ENCODE results near the gene MAP9. TPM values are rescaled to one million over a fixed set of nuclear protein-coding genes. Genes with fewer than 3 reads are reported as not detected.
"Not testable (repeated sequence)": the region's sequence is repeated elsewhere in the genome, so short reads cannot be mapped to it uniquely, and the experiment has no call there.

MAP9 gene
- polyA plus RNA-seq, 3 donors, result 26.4 to 32.2 (median 29.7) TPM

DNA sequence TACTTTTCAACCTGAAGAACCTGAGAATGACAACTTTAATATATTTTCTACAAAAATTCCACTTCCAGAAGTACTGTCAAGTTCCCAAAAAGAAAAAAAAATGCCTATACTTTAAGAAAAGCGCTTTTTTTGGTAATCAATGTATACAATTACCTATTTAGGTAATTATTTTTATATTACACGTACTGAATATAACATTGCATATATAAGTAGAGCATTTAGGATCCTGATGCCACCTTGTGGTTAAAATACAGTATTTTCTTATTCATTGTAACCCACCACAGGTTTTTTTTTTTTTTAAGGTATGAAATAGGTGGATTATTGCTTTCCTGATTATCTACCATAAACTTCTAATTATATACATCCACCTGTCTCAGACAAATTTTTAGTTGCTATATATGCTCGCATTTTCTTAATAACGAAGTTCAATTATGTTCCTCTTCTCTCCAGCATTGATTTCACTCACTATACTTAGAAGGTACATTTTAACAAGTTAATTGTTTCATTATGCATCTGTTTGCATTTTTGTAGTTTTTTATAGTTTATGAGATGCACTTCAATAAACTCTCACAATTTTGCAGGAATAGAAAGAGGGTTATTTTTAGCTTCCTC is 5.2 kb downstream of the MAP9 start:
- peak; percentile 10 for DNase-seq

DNA sequence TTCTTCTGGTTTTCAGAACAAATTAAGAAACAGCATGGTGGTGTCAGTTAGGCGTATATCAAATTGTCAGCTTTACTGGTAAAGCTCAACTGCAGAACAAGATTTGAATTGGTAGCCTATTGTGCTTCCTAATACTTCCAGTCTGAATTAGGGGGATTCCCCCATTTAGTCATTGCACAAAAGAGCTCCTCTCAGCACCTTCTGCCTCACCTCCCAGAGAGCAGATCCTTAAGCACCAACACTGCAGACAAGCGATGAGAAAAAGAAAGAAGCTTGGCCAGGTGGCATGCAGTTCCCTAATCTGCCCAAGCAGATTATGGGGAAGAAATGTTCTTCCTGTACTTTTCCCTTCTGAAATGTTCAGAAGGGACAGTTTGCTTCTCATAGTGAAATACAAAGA is 9.2 kb downstream of the MAP9 start:
- DNase-seq, result no peak

DNA sequence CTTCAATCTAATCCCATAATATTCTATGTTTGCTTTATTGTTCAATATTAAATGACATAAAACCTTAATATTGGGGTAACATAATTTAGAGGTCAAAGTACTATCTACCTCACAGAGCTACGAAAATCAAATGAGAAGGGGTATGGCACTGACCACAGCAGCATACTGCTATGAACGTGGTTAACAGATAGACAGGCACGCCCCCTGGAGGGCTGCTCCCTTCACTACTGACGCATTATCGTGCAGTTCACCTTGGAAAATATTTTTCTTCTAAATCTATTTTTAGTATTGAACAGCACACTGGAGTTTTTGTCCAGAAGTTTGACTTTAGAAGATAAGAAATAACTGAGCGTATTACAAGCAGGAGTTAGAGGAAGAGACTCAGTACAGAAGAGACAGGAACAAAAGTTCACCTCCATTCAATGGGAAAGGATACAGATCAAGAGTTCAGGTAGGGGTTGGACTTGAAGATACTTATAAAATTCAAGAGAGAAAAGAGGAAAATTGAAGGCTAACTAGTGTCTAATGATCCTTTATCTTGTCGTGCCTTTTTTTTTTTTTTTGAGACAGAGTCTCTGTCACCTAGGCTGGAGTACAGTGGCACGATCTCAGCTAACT is 22.7 kb downstream of the MAP9 start:
- DNase-seq, result peak; percentile 19

DNA sequence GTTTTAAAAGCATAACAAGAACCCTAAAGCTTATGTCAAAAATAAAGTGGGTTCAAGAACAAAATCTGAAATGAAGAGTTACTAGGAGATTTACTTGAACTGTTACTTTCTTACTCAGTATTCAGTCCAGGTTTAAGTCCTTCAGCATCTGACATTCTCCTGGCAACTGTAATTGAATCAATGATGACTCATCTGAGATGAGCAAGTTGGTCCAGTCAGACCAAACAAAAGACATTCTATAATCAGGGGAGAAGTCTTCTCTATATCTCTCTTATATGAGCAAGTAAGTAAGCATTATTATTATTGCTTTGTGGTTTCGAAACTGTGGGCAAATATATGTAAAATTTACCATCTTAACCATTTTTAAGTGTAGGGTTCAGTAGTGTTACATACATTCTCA is 34.6 kb downstream of the MAP9 start:
- no peak for DNase-seq

DNA sequence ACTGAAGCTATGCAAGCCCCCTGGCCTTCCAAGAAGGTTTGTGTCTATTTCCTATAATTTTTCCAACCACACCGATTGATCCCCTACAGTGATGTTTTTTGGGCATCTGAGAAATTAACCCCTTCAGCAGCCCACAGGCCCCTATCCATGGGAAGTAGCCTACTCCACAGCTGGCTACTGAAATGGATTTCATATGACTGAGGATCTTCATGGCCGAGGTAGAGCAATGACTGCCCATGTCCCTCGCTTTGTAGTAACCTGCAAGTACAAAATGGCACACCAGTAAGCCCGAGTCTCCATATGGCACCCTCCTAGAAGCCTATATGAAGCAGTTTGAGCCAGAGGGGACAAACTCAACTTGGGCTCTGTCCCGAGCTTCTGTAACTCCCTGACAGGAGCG is 36.8 kb downstream of the MAP9 start:
- DNase-seq, result no peak

DNA sequence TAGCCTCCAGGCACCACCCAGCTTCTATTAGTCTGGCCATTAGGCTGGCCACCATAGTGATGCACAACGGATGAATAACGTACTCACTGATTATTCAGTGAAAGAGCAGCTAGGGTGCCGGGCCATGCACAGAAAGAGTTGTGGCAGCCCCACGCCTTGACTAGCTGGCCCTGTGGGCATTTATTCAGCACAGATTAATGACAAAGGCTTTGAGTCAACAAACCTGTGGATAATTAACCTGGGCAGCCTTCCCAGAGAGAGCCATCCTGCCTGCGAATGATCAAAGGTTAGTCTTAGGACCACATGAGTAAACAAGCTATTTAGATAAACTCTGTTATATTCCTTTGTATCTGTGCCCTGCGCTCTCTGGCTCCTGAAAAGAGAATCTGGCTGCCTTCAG is 37.2 kb downstream of the MAP9 start:
- no peak for DNase-seq

DNA sequence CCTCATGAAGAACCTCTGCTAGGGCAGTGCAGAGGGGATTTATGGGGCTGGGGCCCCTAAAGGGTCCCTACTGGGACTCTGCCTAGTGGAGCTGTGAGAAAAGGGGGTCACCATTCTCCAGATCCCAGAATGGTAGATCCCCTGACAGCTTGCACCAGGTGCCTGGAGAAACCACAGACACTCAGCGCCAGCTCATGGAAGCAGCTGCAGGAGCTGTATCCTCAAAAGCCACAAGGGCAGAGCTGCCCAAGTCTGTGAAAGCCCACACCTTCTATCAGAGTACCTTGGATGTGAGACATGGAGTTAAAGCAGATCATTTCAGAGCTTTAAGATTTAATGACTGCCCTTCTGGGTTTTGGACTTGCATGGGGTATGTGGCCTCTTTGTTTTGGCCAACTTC is 38.6 kb downstream of the MAP9 start:
- no peak for DNase-seq

DNA sequence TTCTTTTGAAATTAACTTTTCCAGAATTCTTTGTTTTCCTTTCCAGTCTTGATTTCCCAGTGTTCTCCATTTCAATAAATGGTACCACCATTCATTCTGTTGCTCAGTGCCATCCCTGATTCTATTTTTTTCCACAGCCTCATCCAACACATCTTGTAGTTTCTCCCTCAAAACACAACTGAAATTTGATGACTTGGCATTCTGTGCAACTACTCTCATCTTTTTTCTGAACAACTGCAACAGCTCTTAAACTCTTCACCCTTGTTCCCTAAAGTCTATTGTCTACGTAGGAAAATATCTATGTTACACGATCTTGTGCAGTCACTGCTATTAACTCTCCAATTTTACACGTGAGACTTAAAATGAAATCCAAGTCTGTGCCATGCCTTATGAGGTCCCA is 40.5 kb downstream of the MAP9 start:
- no peak for DNase-seq

DNA sequence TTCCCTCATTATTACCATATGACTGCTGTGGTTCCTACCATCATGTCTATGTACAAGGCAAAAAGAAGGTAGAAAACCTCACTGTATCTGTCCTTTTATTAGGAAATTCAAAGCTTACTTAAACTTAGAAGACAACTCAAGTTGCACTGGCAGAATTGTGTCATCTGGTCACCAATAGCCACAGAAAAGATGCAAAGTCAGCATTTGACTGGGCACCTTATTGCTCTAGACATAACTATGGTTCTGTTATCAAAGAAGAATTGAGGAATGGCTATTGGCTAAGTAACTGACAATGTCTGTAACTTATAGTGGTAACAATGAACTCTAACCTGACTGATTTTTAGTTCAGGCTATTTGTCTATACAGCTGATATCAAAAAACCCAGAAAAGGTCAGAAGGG is 45.3 kb downstream of the MAP9 start:
- DNase-seq, result no peak

DNA sequence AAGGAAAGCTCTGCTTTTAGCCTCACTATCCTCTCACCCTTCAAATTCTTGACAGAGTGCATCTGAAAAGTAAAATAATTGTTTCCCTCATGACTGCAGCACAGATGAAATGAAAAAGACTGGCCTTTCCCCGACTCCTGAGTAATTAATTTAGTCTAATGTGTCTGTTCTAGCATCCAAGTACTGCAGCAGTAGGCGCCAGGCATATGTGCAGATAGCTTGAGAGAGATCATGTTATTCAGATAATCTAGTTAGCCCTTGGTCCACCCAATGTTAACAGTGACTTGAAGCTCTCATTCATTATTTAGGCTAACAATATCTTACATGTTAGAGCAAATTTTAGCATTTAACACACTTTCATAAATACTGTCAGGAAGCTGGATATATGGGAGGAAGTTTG is 54.0 kb downstream of the MAP9 start:
- no peak for DNase-seq

DNA sequence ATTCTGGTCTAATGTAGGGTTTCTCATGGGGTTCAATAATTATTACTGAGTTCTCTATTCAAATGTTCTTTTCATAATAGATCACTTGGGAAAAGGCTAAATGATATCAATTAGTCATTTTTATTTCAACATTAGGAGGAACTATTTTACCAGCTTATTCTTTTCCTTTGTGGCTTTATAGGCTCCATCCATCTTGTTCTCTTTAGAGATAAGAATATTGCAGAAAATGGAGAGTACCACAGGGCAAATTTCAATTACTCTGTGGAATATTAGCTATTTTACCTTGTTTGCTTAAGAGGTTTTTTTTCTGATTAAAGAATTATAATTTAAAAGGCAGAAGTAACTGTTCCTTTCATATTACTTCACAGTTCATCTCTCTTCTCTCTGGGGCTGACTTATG is 55.8 kb downstream of the MAP9 start:
- no peak for DNase-seq

DNA sequence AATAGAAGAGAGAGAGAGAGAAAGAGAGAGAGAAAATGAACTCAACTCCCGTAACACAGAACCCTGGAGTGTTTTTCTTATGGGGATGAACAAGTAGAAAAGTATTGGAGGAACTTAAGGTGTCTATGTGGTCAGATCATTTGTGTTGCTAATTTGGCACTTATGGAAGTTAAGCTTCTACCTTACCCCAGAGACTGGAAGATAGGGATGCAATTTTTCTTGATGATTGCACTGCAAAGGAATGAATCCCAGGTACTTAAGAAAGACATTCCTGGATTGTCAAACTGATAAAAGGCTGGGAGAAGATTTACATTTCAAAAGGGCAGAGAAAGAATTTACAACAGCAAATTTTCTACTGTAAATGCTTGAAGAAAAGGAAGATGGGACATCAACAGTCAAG is 57.2 kb downstream of the MAP9 start:
- DNase-seq, result no peak

DNA sequence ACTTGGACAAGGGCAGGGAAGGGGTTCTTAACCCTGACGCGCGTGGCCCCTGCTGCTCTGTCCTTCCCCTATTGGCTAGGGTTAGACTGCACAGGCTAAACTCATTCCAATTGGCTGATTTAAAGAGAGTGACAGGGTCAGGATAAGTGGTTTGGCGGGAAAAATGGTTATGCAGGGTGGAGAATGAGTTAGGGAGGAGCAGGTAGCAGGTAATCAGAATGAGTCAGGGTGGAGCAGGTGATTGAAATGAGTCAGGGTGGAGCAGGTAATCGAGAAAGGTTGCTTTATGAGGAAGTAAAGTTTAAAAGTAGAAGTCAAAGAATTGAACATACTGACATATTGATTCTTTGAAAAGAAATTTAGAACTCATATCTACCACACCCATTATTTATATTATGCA is 64.7 kb downstream of the MAP9 start:
- DNase-seq, result not testable (repeated sequence)

DNA sequence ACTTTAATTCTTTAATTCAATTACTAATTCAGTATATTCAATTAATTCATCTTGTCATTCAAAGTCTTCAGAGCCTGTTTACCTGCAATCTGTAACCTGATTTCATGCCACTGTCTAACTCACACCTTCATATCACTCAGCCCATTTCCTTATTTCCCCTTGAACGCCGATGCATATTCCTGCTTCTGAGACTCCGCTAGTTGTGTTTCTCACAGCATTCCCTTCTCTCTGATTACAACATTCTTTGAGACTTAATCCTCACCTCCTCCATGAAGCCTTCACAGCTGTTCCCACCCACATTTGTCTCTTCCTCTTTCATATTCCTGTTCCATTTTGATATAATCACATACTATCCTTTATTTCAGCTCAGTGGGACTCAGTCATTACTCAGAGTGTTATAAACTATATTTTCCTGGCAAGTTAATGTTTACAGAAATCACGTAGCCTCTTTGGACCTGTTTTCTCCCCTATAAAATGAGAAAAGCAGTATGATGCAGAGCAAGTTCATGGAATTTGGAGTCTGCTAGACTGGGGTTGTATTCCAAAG is 69.0 kb downstream of the MAP9 start:
- DNase-seq, result no peak

DNA sequence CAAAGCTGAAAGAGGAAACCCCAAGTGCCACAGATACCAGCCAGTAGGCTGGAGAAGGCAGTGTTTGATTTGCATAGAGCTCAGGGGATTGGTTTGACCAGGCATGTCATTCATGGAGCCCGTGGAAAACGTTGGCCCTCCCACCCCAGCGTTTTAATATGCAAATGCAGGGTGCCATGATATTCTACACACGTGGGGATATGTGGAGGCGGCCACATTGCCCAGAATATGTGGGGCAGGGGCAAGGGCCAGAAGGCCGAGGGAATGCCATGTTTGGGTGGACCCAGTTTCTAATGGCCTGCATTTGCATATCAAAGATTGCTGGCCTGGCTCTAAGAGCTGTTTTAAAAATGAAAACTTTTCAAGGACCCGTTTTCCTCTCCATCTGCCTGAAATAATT is 71.1 kb downstream of the MAP9 start:
- no peak for DNase-seq

DNA sequence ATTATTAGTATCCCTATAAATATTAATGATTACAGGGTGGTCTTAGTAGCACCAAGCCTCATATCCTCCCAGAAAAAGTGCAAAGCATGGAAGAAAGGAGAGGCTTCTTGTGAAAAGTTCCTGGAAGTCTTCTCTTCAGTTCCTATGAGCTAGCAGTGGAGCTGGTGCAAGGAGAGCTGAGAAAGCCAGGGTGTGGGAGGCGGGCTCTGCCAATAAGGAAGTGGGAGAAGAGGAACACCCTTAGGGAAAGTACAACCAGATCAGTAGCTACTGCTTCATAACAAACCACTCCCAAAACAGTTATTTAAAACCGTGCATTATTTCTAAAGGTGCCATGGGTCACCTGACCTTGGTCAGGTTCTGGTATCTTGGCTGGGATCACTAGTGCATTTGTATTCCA is 72.4 kb downstream of the MAP9 start:
- no peak for DNase-seq

DNA sequence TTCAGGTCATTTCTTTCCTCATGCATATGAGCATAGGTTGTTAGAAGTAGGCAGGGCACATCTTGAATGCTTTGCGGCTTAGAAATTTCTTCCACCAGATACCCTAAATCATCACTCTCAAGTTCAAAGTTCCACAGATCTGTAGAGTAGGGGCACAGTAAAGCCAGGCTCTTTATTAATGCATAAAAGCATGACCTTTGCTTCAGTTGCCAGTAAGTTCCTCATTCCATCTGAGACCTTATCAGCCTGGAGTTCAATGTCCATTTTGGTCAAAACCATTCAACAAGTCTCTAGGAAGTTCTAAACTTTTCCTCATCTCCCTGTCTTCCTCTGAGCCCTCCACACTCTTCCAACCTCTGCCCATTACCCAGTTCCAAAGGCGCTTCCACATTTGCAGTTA is 77.7 kb downstream of the MAP9 start:
- no peak for DNase-seq

Other genes with a start within 250 kb of the MAP9 start
- gene NPY2R, start 168.3 kb downstream of the MAP9 start, polyA plus RNA-seq (ENCODE audit: insufficient read length in 3 of 3), result under 1 TPM; 0.27 to 0.48 (median 0.36) TPM

All from renal pelvis (tissue), 4 donors.